OCI-LY1 (cell line): ENCODE data around the gene MYD88.

Experiments
- H2AFZ ChIP-seq: fragments of 200-600 bp; sonication (generic), shearing (Covaris generic); 2 replicates; pipeline ENCODE4 v1.6.0; 2014; ENCODE audit warnings: antibody characterized with exemption, mild to moderate bottlenecking, low read length
- H3F3A ChIP-seq: fragments of 200-600 bp; sonication (generic), shearing (Covaris generic); 2 replicates; pipeline ENCODE4 v1.6.0; 2014; ENCODE audit warnings: mild to moderate bottlenecking, antibody characterized with exemption, low read length, moderate library complexity; ENCODE audit not compliant: insufficient read depth
- H3K27ac ChIP-seq: fragments of 200-600 bp; sonication (generic); 2 replicates; pipeline ENCODE4 v1.5.1; 2014; ENCODE audit warnings: low read length, mixed run types, mild to moderate bottlenecking, low read depth; ENCODE audit not compliant: poor library complexity, severe bottlenecking
- H3K27me3 ChIP-seq: fragments of 200-600 bp; sonication (generic); 2 replicates; pipeline ENCODE4 v1.6.0; 2014; ENCODE audit warnings: antibody characterized with exemption, mild to moderate bottlenecking, low read length, moderate library complexity; ENCODE audit not compliant: insufficient read depth
- H3K36me3 ChIP-seq: fragments of 200-600 bp; sonication (generic); 2 replicates; pipeline ENCODE4 v1.6.1; 2014; ENCODE audit warnings: mild to moderate bottlenecking, antibody characterized with exemption, low read length, moderate library complexity, mixed read lengths; ENCODE audit not compliant: insufficient read depth
- H3K4me1 ChIP-seq: fragments of 200-600 bp; sonication (generic); 2 replicates; pipeline ENCODE4 v1.5.1; 2014; ENCODE audit warnings: mild to moderate bottlenecking, low read length, moderate library complexity; ENCODE audit not compliant: insufficient read depth, severe bottlenecking
- H3K4me2 ChIP-seq: fragments of 200-600 bp; sonication (generic), shearing (Covaris generic); 2 replicates; pipeline ENCODE4 v1.6.1; 2014; ENCODE audit warnings: low read length
- H3K4me3 ChIP-seq: fragments of 200-600 bp; sonication (generic); 2 replicates; pipeline ENCODE4 v1.5.1; 2014; ENCODE audit warnings: low read length, low read depth, mild to moderate bottlenecking, mixed read lengths; ENCODE audit not compliant: poor library complexity, severe bottlenecking
- H3K79me2 ChIP-seq: fragments of 200-600 bp; shearing (Covaris generic); 2 replicates; pipeline ENCODE4 v1.6.1; 2016; ENCODE audit warnings: mixed run types, low read length, mixed read lengths; ENCODE audit not compliant: insufficient read depth
- H3K9ac ChIP-seq: fragments of 200-600 bp; sonication (generic), shearing (Covaris generic); 2 replicates; pipeline ENCODE4 v1.6.1; 2014; ENCODE audit warnings: mild to moderate bottlenecking, low read length, mixed read lengths
- H3K9me2 ChIP-seq: fragments of 200-600 bp; sonication (generic), shearing (Covaris generic); 2 replicates; pipeline ENCODE4 v1.6.1; 2014; ENCODE audit warnings: low read depth, mild to moderate bottlenecking, low read length, mixed read lengths
- H3K9me3 ChIP-seq: fragments of 200-600 bp; shearing (Covaris generic); 2 replicates; pipeline ENCODE4 v1.6.1; 2014; ENCODE audit warnings: low read length, mixed read lengths
- H4K20me1 ChIP-seq: fragments of 200-600 bp; sonication (generic), shearing (Covaris generic); 2 replicates; pipeline ENCODE4 v1.6.0; 2016; ENCODE audit warnings: mild to moderate bottlenecking, low read length; ENCODE audit not compliant: insufficient read depth
- EZH2 ChIP-seq: fragments of 200-600 bp; sonication (generic), shearing (Covaris generic); IDR thresholded peaks from 2 replicates; pipeline ENCODE4 v1.8.0; 2017; ENCODE audit warnings: borderline replicate concordance, mixed run types, mild to moderate bottlenecking, antibody characterized with exemption, low read length, moderate library complexity, mixed read lengths
- TF ChIP-seq, protein P1 (sequence below): fragments of 200-600 bp; sonication (generic), shearing (Covaris generic); IDR thresholded peaks from 2 replicates; pipeline ENCODE4 v1.5.1; 2017; ENCODE audit warnings: mild to moderate bottlenecking, antibody characterized with exemption, low read length, moderate library complexity, mixed read lengths

MYD88 gene

DNA sequence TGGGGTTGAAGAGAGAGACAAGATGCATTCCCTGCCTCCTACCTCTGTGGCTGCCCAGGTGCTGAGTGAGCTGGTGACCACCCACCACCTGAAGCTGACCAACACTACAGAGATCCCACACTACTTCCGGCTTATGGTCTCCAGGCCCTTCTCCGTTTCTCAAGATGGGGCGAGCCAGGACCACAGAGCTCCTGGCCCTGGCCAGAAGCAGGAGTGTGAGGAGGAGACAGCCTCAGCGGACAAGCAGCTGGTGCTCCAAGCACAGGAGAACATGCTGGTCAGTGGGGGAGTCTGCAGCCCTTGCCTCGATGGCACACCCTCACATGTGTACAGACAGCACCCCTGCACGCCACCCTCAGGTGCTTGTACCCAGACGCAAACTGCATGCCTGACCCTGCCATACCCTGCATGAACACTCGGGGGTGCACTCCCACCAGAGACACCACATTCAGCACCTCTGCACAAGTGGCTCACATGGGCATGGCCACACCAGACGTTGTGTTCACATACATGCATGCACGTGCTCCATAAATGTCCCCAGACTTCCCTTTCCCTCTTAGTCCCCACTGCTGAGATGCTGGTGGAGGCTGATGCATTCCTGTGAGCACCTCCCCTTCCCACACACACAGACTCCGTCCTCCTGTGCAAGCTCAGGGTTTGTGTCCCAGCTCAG lies 20.6 kb upstream of the MYD88 start:
- Histone ChIP-seq H4K20me1 (no peaks in the 10 kb centered on the region), H3K9ac (no peak overlapping the region), H3K4me1 (no peaks in the 10 kb centered on the region), H3K36me3 (peaks cover 9% of the 10 kb centered on the region; the same call in 1 of the 2 replicates), H3K79me2 (no peaks in the 10 kb centered on the region), H3K9me2 (no peaks in the 10 kb centered on the region), H3K4me3 (no peak overlapping the region), H3K4me2 (no peak overlapping the region), H3K9me3 (no peaks in the 10 kb centered on the region), H3F3A (no peaks in the 10 kb centered on the region), H2AFZ (no peak overlapping the region), H3K27ac (no peak overlapping the region), H3K27me3 (no peaks in the 10 kb centered on the region)
- TF ChIP-seq EZH2, result no peak
- TF ChIP-seq, protein P1, sequence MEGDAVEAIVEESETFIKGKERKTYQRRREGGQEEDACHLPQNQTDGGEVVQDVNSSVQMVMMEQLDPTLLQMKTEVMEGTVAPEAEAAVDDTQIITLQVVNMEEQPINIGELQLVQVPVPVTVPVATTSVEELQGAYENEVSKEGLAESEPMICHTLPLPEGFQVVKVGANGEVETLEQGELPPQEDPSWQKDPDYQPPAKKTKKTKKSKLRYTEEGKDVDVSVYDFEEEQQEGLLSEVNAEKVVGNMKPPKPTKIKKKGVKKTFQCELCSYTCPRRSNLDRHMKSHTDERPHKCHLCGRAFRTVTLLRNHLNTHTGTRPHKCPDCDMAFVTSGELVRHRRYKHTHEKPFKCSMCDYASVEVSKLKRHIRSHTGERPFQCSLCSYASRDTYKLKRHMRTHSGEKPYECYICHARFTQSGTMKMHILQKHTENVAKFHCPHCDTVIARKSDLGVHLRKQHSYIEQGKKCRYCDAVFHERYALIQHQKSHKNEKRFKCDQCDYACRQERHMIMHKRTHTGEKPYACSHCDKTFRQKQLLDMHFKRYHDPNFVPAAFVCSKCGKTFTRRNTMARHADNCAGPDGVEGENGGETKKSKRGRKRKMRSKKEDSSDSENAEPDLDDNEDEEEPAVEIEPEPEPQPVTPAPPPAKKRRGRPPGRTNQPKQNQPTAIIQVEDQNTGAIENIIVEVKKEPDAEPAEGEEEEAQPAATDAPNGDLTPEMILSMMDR, result peak; percentile 77

DNA sequence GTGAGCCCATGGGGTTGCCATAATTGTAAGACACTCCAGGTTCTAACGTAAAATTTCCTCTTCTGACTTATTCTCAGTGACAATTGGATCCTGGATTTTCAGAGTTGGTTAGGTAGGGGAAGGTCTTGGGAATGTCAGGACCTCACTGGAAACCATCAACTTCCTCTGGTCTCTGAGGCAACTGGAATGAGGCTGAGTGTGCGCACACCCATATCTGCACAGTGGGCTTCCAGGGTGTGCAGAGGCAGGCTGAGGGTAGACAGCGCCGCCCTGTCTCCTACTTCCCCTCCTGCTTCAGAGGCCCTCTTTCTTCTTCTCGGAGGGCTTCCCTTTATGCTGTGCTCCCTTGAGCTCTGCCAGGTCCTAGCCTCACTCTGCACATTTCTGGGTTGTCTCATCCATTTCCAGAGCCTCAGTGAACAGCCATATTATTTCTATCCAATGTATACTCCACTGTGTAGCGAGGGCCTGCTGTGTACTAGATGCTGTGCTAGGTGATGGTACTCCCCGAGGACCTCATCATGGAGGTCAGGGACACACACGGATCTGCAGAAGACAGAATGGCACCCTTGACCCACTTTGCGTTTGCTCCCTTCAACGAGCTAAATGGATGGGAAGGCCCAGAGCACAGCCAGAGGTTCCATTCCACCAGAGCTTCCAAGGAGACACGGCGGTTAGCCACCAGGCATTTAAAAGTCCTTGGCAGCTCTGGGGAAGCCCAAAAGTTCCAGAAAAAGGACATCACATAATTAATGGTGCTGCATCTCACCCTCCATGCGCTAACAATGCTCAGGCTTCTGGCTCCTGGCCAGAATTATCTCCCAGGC lies 19.8 kb upstream of the MYD88 start:
- TF ChIP-seq, protein P1, result no peak
- TF ChIP-seq EZH2, result no peak

DNA sequence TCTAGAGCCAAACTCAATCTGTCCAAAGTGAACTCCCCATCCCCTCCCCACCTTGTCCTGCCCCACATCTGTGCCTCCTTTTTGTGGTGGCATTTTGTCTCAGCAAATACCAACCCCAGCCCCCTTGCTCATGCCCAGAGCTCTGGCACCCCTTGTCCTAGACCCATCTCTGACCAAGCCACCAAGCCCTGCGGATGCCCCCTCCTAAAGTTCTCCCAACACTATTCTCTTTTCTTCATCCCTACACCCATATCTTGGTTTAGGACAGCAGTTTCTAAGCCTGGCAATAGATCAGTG lies 19.3 kb upstream of the MYD88 start:
- Histone ChIP-seq H3K36me3 (peaks cover 20% of the 10 kb centered on the region), H3K4me3 (no peak overlapping the region), H3K9me3 (no peaks in the 10 kb centered on the region), H3K4me1 (no peaks in the 10 kb centered on the region), H2AFZ (no peak overlapping the region), H3K79me2 (no peaks in the 10 kb centered on the region), H3K27ac (no peak overlapping the region), H3K4me2 (no peak overlapping the region), H4K20me1 (no peaks in the 10 kb centered on the region), H3K9me2 (no peaks in the 10 kb centered on the region), H3F3A (no peaks in the 10 kb centered on the region), H3K27me3 (no peaks in the 10 kb centered on the region), H3K9ac (no peak overlapping the region)
- TF ChIP-seq, protein P1, result no peak
- no peak for TF ChIP-seq EZH2

More for the DNA sequence above, 19.8 kb upstream of the MYD88 start:
- Histone ChIP-seq H4K20me1 (no peaks in the 10 kb centered on the region), H3K4me3 (no peak overlapping the region), H3F3A (no peaks in the 10 kb centered on the region), H3K4me1 (no peaks in the 10 kb centered on the region), H3K27ac (no peak overlapping the region), H3K79me2 (no peaks in the 10 kb centered on the region), H3K4me2 (no peak overlapping the region), H3K27me3 (no peaks in the 10 kb centered on the region), H3K9me2 (no peaks in the 10 kb centered on the region), H3K9ac (no peak overlapping the region), H2AFZ (no peak overlapping the region), H3K36me3 (peaks cover 15% of the 10 kb centered on the region), H3K9me3 (no peaks in the 10 kb centered on the region)
